Gastroesophageal sphincter (tissue), 4 donors: Measurements from ENCODE around the gene EGFL8. TPM values are rescaled to one million over a fixed set of nuclear protein-coding genes. Genes with fewer than 3 reads are reported as not detected.
A peak's percentile ranks its signal among the peaks of the same experiment; 100 is the strongest.

Experiments
- ATAC-seq: fragments of 150-250 bp; one replicate; pipeline ENCODE4 v1.9.1; 2016; ENCODE audit warnings: mild to moderate bottlenecking, moderate library complexity
- H3K27ac ChIP-seq, 4 donors: fragments of 200-600 bp; sonication (generic) in 3 of 4; 1 replicate in 3 of 4; 2 replicates in 1 of 4; pipeline ENCODE4 v1.5.1; 2016 to 2019
- H3K27me3 ChIP-seq: fragments of 200-600 bp; sonication (generic); one replicate; pipeline ENCODE4 v1.5.1; 2019
- H3K36me3 ChIP-seq, 2 donors: fragments of 200-600 bp; sonication (generic); one replicate each; pipeline ENCODE4 v1.5.1; 2019; ENCODE audit warnings: control low read depth in 1 of 2
- H3K4me1 ChIP-seq, 3 donors: fragments of 200-600 bp; sonication (generic); 1 replicate in 2 of 3; 2 replicates in 1 of 3; pipeline ENCODE4 v1.5.1; 2016 to 2019; ENCODE audit warnings: control low read depth in 2 of 3
- H3K4me3 ChIP-seq, 2 donors: fragments of 200-600 bp; sonication (generic); one replicate each; pipeline ENCODE4 v1.5.1; 2019; ENCODE audit warnings: mild to moderate bottlenecking in 1 of 2, moderate library complexity in 1 of 2
- H3K9me3 ChIP-seq, 3 donors: fragments of 200-600 bp; sonication (generic); one replicate each; pipeline ENCODE4 v1.5.1; 2017 to 2019; ENCODE audit warnings: control low read depth in 2 of 3
- CTCF ChIP-seq, 4 experiments: fragments of 200-600 bp in 2 of 4; fragments of 450-650 bp in 2 of 4; sonication (generic) in 1 of 4; IDR thresholded peaks; one replicate each; pipeline ENCODE4 v1.5.1; 2017 to 2019; ENCODE audit warnings: antibody characterized with exemption in 4 of 4, mild to moderate bottlenecking in 2 of 4, moderate library complexity in 2 of 4
- EP300 ChIP-seq: sonication (generic); formaldehyde crosslinking; IDR thresholded peaks from one replicate; pipeline ENCODE4 v1.6.1; 2017; ENCODE audit warnings: antibody characterized with exemption, mild to moderate bottlenecking
- POLR2A ChIP-seq, 2 donors: fragments of 450-650 bp; IDR thresholded peaks; one replicate each; pipeline ENCODE4 v1.6.1; 2017; ENCODE audit warnings: antibody characterized with exemption in 2 of 2, mild to moderate bottlenecking in 2 of 2, moderate library complexity in 1 of 2
- POLR2AphosphoS5 ChIP-seq: sonication (generic); formaldehyde crosslinking; IDR thresholded peaks from one replicate; pipeline ENCODE4 v1.6.1; 2017; ENCODE audit warnings: antibody characterized with exemption
- WGBS, 2 donors: methylation state at CpG; one replicate each; pipeline ENCODE4 v1.1.5; 2018; ENCODE audit warnings: low coverage in 1 of 2; 5-methylcytosine and 5-hydroxymethylcytosine counted together
- total RNA-seq, 4 donors: library from RNA; depleted of rRNA; stranded (reverse); fragments of >200 nt; gene quantifications; one replicate each; pipeline ENCODE4 v1.1.0, GENCODE V29; 2016

Gene EGFL8
- total RNA-seq, 4 donors from 2014 or later: 5.0 to 15.1 (median 10.1) TPM

DNA sequence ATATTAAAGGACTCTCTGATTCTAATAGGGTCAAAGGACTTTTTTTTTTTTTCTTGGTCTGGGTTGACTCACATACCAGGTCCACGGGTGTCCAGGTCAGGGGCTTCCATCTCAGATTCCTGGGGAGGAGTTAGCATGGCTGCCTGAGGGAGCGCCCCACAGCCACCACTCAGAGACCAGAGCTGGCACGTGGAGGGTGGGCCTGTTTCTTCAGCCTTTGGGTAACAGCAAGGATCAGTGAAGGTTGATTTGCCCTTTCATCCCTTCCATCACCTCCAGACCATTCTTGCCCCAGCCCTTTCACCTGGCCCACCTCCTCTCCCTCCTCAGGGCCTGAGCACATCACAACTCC, 33.9 kb downstream of the EGFL8 start:
- peaks cover 2 to 33% (median 14%) of the 10 kb centered on the region in 3 donors for H3K4me1 ChIP-seq
- H3K36me3 ChIP-seq: no peaks in the 10 kb centered on the region
- ATAC-seq: no peak
- 60 to 80% methylated on average over 1 of the region's 3 CpGs for WGBS, 2 donors
- peaks cover 19% of the 10 kb centered on the region for H3K27me3 ChIP-seq
- H3K4me3 ChIP-seq: no peak overlapping the region
- H3K9me3 ChIP-seq: no peaks in the 10 kb centered on the region
- TF ChIP-seq EP300 (no peak), POLR2A (IDR thresholded peaks at IDR 0.05) (no peak), CTCF (IDR thresholded peaks at IDR 0.05) (no peak), POLR2AphosphoS5 (no peak)
- peak overlapping the region in 1 of 4 donors; percentile 99 for H3K27ac ChIP-seq

GRCh38 chr6:32198866-32199265, 34.5 kb downstream of the EGFL8 start:
- H3K27me3 ChIP-seq: peaks cover 24% of the 10 kb centered on the region
- no peaks in the 10 kb centered on the region for H3K36me3 ChIP-seq
- peaks cover 2 to 28% (median 14%) of the 10 kb centered on the region in 3 donors for H3K4me1 ChIP-seq
- no peak overlapping the region for H3K27ac ChIP-seq
- H3K9me3 ChIP-seq: no peaks in the 10 kb centered on the region
- ATAC-seq: no peak
- no peak overlapping the region for H3K4me3 ChIP-seq
- TF ChIP-seq CTCF (IDR thresholded peaks at IDR 0.05) (no peak), EP300 (no peak), POLR2A (IDR thresholded peaks at IDR 0.05) (no peak), POLR2AphosphoS5 (no peak)
- WGBS, 2 donors: 80 to 100% methylated on average over 1 to 2 of the region's 17 CpGs

DNA sequence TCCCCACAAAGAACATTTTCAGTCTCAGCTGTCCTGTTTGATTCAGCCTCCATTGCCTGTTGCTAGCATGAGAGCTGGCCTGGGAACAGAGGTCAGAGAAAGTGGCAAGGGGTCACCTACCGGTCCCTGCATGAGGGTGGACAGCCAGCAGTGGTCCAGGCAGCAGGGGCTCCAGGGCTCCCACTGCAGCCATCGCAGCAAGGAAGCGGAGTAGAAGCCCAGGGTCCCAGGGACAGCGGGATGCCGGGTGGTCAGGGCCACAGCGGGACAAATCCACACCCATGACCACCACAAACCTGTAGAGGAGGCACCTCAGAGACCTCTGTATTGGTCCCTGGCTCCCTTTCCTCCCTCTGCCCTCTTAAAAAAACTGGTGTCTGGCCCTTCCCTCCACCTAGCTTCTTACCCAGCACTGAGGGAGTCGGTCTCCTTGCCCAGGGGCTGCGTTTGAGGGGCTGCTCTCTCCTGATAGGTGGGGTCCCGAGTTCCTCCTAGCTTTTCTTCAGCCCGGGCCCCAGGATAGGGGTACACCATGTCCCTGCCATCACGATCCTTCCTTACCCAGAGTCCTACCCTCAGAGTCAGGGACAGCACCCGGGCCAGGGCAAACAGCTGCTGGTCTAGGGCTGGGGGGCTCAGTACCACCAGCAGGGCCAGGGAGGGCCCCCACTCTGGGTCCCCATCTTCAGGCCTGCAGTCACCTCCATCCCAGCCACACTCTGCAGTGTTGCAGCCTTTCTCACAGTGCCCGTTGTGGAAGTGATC, 36.5 kb downstream of the EGFL8 start:
- no peak for ATAC-seq
- no peak for TF ChIP-seq POLR2A (IDR thresholded peaks at IDR 0.05)
- no peak for TF ChIP-seq EP300
- no peak for TF ChIP-seq POLR2AphosphoS5
- no peak for TF ChIP-seq CTCF (IDR thresholded peaks at IDR 0.05)
- Histone ChIP-seq H3K4me3 (no peak overlapping the region), H3K27ac (no peak overlapping the region), H3K36me3 (no peaks in the 10 kb centered on the region), H3K9me3 (no peaks in the 10 kb centered on the region), H3K4me1 (peaks cover 2 to 14% (median 7%) of the 10 kb centered on the region in 3 donors), H3K27me3 (peaks cover 27% of the 10 kb centered on the region)
- WGBS, 2 donors: 80 to 93% methylated on average over 1 to 3 of the region's 13 CpGs

GRCh38 chr6:32202186-32202585, 37.8 kb downstream of the EGFL8 start:
- peaks cover 0 to 6% (median 1%) of the 10 kb centered on the region in 3 donors for H3K4me1 ChIP-seq
- H3K27ac ChIP-seq: no peak overlapping the region
- TF ChIP-seq POLR2AphosphoS5 (no peak), EP300 (no peak), CTCF (IDR thresholded peaks at IDR 0.05) (no peak), POLR2A (IDR thresholded peaks at IDR 0.05) (no peak)
- no peak for ATAC-seq
- no peaks in the 10 kb centered on the region for H3K36me3 ChIP-seq
- no peaks in the 10 kb centered on the region for H3K9me3 ChIP-seq
- H3K4me3 ChIP-seq: no peak overlapping the region
- WGBS, 2 donors: 71% methylated on average over 5 of the region's 9 CpGs; no CpG with 5 or more reads in 1 of the 2 donors
- H3K27me3 ChIP-seq: peaks cover 27% of the 10 kb centered on the region
